ENCODE measurements around the gene DNAJB6.

DNAJB6 gene

GRCh38 chr7:157335236-157335635 is 1.6 kb upstream of the DNAJB6 start:
- Histone ChIP-seq H2AFZ (ENCODE audit: low read length) (no peak overlapping the region), H3K18ac (ENCODE audit: low read length) (no peak overlapping the region), H3K9me3 (replicated peaks in 1 of 2; ENCODE audit: control insufficient read depth in 2 of 2, insufficient read depth in 1 of 2, low read depth in 1 of 2, low read length in 2 of 2) (peaks cover 2 to 5% of the 10 kb centered on the region in 2 donors), H3K23ac (ENCODE audit: low read depth, low read length, poor library complexity) (no peak overlapping the region), H3K9ac (ENCODE audit: low read depth, low read length, poor library complexity) (no peak overlapping the region), H4K8ac (ENCODE audit: low read depth, low read length) (no peak overlapping the region), H2BK120ac (ENCODE audit: low read depth, low read length) (no peak overlapping the region), H2BK12ac (ENCODE audit: low read length) (no peak overlapping the region), H3K4me3 (ENCODE audit: low read length in 2 of 2) (no peak overlapping the region), H3K79me1 (ENCODE audit: low read depth, low read length) (peaks cover 4% of the 10 kb centered on the region), H3K27me3 (ENCODE audit: control insufficient read depth in 3 of 3, insufficient read depth in 3 of 3, low read depth in 1 of 3, low read length in 3 of 3) (no peaks in the 10 kb centered on the region), H2BK5ac (ENCODE audit: low read length) (no peak overlapping the region), H3K4me1 (ENCODE audit: control insufficient read depth in 2 of 2, insufficient read depth in 1 of 2, low read depth in 1 of 2, low read length in 2 of 2) (peaks cover 4 to 9% of the 10 kb centered on the region in 2 donors), H2AK5ac (ENCODE audit: low read depth, low read length) (no peak overlapping the region), H4K91ac (ENCODE audit: low read depth, low read length, poor library complexity) (no peak overlapping the region), H2BK15ac (ENCODE audit: low read length) (no peak overlapping the region), H3K4ac (ENCODE audit: low read length) (no peak overlapping the region), H3K27ac (replicated peaks; ENCODE audit: low read length) (no peak overlapping the region), H3K14ac (ENCODE audit: low read length) (no peak overlapping the region), H3K4me2 (ENCODE audit: insufficient read depth, low read length, poor library complexity, severe bottlenecking) (no peak overlapping the region), H3K36me3 (replicated peaks in 1 of 2; ENCODE audit: control insufficient read depth in 2 of 2, insufficient read depth in 2 of 2, low read length in 2 of 2) (no peaks in the 10 kb centered on the region)
- no peak for DNase-seq (ENCODE audit: low spot score)
- no CpG with 5 or more reads among the region's 5 CpGs for WGBS, 2 donors (ENCODE audit: extremely low coverage in 2 of 2, insufficient read length in 2 of 2, insufficient replicate concordance in 1 of 2)

GRCh38 chr7:157335991-157336382 is 817 bp upstream of the DNAJB6 start:
- Histone ChIP-seq H3K4me3 (ENCODE audit: low read length in 2 of 2) (peak overlapping the region in 1 of 2 donors; percentile 76), H3K36me3 (replicated peaks in 1 of 2; ENCODE audit: control insufficient read depth in 2 of 2, insufficient read depth in 2 of 2, low read length in 2 of 2) (peaks cover 0 to 5% of the 10 kb centered on the region in 2 donors), H3K14ac (ENCODE audit: low read length) (no peak overlapping the region), H3K27me3 (ENCODE audit: control insufficient read depth in 3 of 3, insufficient read depth in 3 of 3, low read depth in 1 of 3, low read length in 3 of 3) (no peaks in the 10 kb centered on the region), H3K27ac (replicated peaks; ENCODE audit: low read length) (no peak overlapping the region), H4K91ac (ENCODE audit: low read depth, low read length, poor library complexity) (no peak overlapping the region), H2AK5ac (ENCODE audit: low read depth, low read length) (peak overlapping the region; percentile 71), H3K23ac (ENCODE audit: low read depth, low read length, poor library complexity) (no peak overlapping the region), H2BK15ac (ENCODE audit: low read length) (peak overlapping the region; percentile 8), H3K18ac (ENCODE audit: low read length) (peak overlapping the region; percentile 96), H4K8ac (ENCODE audit: low read depth, low read length) (no peak overlapping the region), H2BK5ac (ENCODE audit: low read length) (peak overlapping the region; percentile 48), H3K9me3 (replicated peaks in 1 of 2; ENCODE audit: control insufficient read depth in 2 of 2, insufficient read depth in 1 of 2, low read depth in 1 of 2, low read length in 2 of 2) (peaks cover 2 to 5% of the 10 kb centered on the region in 2 donors), H3K9ac (ENCODE audit: low read depth, low read length, poor library complexity) (no peak overlapping the region), H2BK12ac (ENCODE audit: low read length) (peak overlapping the region; percentile 33), H3K4me1 (ENCODE audit: control insufficient read depth in 2 of 2, insufficient read depth in 1 of 2, low read depth in 1 of 2, low read length in 2 of 2) (peaks cover 4 to 9% of the 10 kb centered on the region in 2 donors), H2BK120ac (ENCODE audit: low read depth, low read length) (no peak overlapping the region), H3K4ac (ENCODE audit: low read length) (no peak overlapping the region), H2AFZ (ENCODE audit: low read length) (peak overlapping the region; percentile 99), H3K79me1 (ENCODE audit: low read depth, low read length) (peaks cover 4% of the 10 kb centered on the region), H3K4me2 (ENCODE audit: insufficient read depth, low read length, poor library complexity, severe bottlenecking) (peak overlapping the region; percentile 93)
- DNase-seq (ENCODE audit: low spot score), result no peak
- WGBS, 2 donors (ENCODE audit: extremely low coverage in 2 of 2, insufficient read length in 2 of 2, insufficient replicate concordance in 1 of 2), result no CpG with 5 or more reads among the region's 11 CpGs

GRCh38 chr7:157337316-157338149 is 729 bp downstream of the DNAJB6 start:
- H3K4me3 ChIP-seq (ENCODE audit: low read length in 2 of 2), result peak overlapping the region; percentile 95 to 96
- peak overlapping the region; percentile 99 for H2AFZ ChIP-seq (ENCODE audit: low read length)
- H2BK120ac ChIP-seq (ENCODE audit: low read depth, low read length), result no peak overlapping the region
- no peaks in the 10 kb centered on the region for H3K27me3 ChIP-seq (ENCODE audit: control insufficient read depth in 3 of 3, insufficient read depth in 3 of 3, low read depth in 1 of 3, low read length in 3 of 3)
- peaks cover 4% of the 10 kb centered on the region for H3K79me1 ChIP-seq (ENCODE audit: low read depth, low read length)
- no peak overlapping the region for H2BK12ac ChIP-seq (ENCODE audit: low read length)
- no peak overlapping the region for H3K14ac ChIP-seq (ENCODE audit: low read length)
- no peak overlapping the region for H4K91ac ChIP-seq (ENCODE audit: low read depth, low read length, poor library complexity)
- no peak overlapping the region for H3K23ac ChIP-seq (ENCODE audit: low read depth, low read length, poor library complexity)
- no peak overlapping the region for H3K18ac ChIP-seq (ENCODE audit: low read length)
- no peak overlapping the region for H2BK5ac ChIP-seq (ENCODE audit: low read length)
- peaks cover 0 to 5% of the 10 kb centered on the region in 2 donors for H3K36me3 ChIP-seq (replicated peaks in 1 of 2; ENCODE audit: control insufficient read depth in 2 of 2, insufficient read depth in 2 of 2, low read length in 2 of 2)
- H3K9me3 ChIP-seq (replicated peaks in 1 of 2; ENCODE audit: control insufficient read depth in 2 of 2, insufficient read depth in 1 of 2, low read depth in 1 of 2, low read length in 2 of 2), result peaks cover 2 to 5% of the 10 kb centered on the region in 2 donors
- H2BK15ac ChIP-seq (ENCODE audit: low read length), result no peak overlapping the region
- H3K9ac ChIP-seq (ENCODE audit: low read depth, low read length, poor library complexity), result peak overlapping the region; percentile 91
- peaks cover 4 to 9% of the 10 kb centered on the region in 2 donors for H3K4me1 ChIP-seq (ENCODE audit: control insufficient read depth in 2 of 2, insufficient read depth in 1 of 2, low read depth in 1 of 2, low read length in 2 of 2)
- H3K27ac ChIP-seq (replicated peaks; ENCODE audit: low read length), result peak overlapping the region; percentile 47
- H4K8ac ChIP-seq (ENCODE audit: low read depth, low read length), result no peak overlapping the region
- no peak overlapping the region for H2AK5ac ChIP-seq (ENCODE audit: low read depth, low read length)
- WGBS, 2 donors (ENCODE audit: extremely low coverage in 2 of 2, insufficient read length in 2 of 2, insufficient replicate concordance in 1 of 2), result no CpG with 5 or more reads among the region's 59 CpGs
- DNase-seq (ENCODE audit: low spot score), result no peak
- H3K4me2 ChIP-seq (ENCODE audit: insufficient read depth, low read length, poor library complexity, severe bottlenecking), result peak overlapping the region; percentile 56
- H3K4ac ChIP-seq (ENCODE audit: low read length), result no peak overlapping the region

- WGBS, 2 donors (ENCODE audit: extremely low coverage in 2 of 2, insufficient read length in 2 of 2, insufficient replicate concordance in 1 of 2), result no CpG with 5 or more reads among the region's 25 CpGs
Measured at GRCh38 chr7:157339777-157340677, 3.2 kb downstream of the DNAJB6 start.

More at GRCh38 chr7:157339777-157340677, 3.2 kb downstream of the DNAJB6 start:
- H3K27me3 ChIP-seq (ENCODE audit: control insufficient read depth in 3 of 3, insufficient read depth in 3 of 3, low read depth in 1 of 3, low read length in 3 of 3), result no peaks in the 10 kb centered on the region
- H3K18ac ChIP-seq (ENCODE audit: low read length), result no peak overlapping the region
- H3K4ac ChIP-seq (ENCODE audit: low read length), result no peak overlapping the region
- H4K8ac ChIP-seq (ENCODE audit: low read depth, low read length), result no peak overlapping the region
- H3K4me2 ChIP-seq (ENCODE audit: insufficient read depth, low read length, poor library complexity, severe bottlenecking), result no peak overlapping the region
- peak; percentile 57 for DNase-seq (ENCODE audit: low spot score)
- no peak overlapping the region for H3K9ac ChIP-seq (ENCODE audit: low read depth, low read length, poor library complexity)
- no peak overlapping the region for H3K27ac ChIP-seq (replicated peaks; ENCODE audit: low read length)
- H3K4me1 ChIP-seq (ENCODE audit: control insufficient read depth in 2 of 2, insufficient read depth in 1 of 2, low read depth in 1 of 2, low read length in 2 of 2), result peaks cover 4 to 9% of the 10 kb centered on the region in 2 donors
- no peak overlapping the region for H2AFZ ChIP-seq (ENCODE audit: low read length)
- H3K14ac ChIP-seq (ENCODE audit: low read length), result no peak overlapping the region
- H3K36me3 ChIP-seq (replicated peaks in 1 of 2; ENCODE audit: control insufficient read depth in 2 of 2, insufficient read depth in 2 of 2, low read length in 2 of 2), result peaks cover 0 to 12% of the 10 kb centered on the region in 2 donors
- H3K4me3 ChIP-seq (ENCODE audit: low read length in 2 of 2), result no peak overlapping the region
- no peak overlapping the region for H2BK5ac ChIP-seq (ENCODE audit: low read length)
- no peak overlapping the region for H3K23ac ChIP-seq (ENCODE audit: low read depth, low read length, poor library complexity)
- H2AK5ac ChIP-seq (ENCODE audit: low read depth, low read length), result no peak overlapping the region
- H2BK120ac ChIP-seq (ENCODE audit: low read depth, low read length), result no peak overlapping the region
- H2BK15ac ChIP-seq (ENCODE audit: low read length), result no peak overlapping the region
- no peak overlapping the region for H2BK12ac ChIP-seq (ENCODE audit: low read length)
- H4K91ac ChIP-seq (ENCODE audit: low read depth, low read length, poor library complexity), result no peak overlapping the region
- peaks cover 2 to 5% of the 10 kb centered on the region in 2 donors for H3K9me3 ChIP-seq (replicated peaks in 1 of 2; ENCODE audit: control insufficient read depth in 2 of 2, insufficient read depth in 1 of 2, low read depth in 1 of 2, low read length in 2 of 2)
- peaks cover 8% of the 10 kb centered on the region for H3K79me1 ChIP-seq (ENCODE audit: low read depth, low read length)

Data from neuronal stem cell (in vitro differentiated cells).